T follicular helper cell (primary cell): ENCODE data around the gene NOSIP.
"Not testable (repeated sequence)": the region's sequence is repeated elsewhere in the genome, so short reads cannot be mapped to it uniquely, and the experiment has no call there.

ENCODE experiments used
- DNase-seq: peaks from one replicate; pipeline ENCODE4 v3.0.0-alpha.2; 2020; ENCODE audit warnings: low read depth
- total RNA-seq, 2 experiments: gene quantifications; one replicate each; lab custom pipeline; 2026; lab: John Stamatoyannopoulos, UW

The NOSIP gene, protein sequence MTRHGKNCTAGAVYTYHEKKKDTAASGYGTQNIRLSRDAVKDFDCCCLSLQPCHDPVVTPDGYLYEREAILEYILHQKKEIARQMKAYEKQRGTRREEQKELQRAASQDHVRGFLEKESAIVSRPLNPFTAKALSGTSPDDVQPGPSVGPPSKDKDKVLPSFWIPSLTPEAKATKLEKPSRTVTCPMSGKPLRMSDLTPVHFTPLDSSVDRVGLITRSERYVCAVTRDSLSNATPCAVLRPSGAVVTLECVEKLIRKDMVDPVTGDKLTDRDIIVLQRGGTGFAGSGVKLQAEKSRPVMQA
- total RNA-seq: 59.8 to 94.6 reads per million in 2 experiments

DNA sequence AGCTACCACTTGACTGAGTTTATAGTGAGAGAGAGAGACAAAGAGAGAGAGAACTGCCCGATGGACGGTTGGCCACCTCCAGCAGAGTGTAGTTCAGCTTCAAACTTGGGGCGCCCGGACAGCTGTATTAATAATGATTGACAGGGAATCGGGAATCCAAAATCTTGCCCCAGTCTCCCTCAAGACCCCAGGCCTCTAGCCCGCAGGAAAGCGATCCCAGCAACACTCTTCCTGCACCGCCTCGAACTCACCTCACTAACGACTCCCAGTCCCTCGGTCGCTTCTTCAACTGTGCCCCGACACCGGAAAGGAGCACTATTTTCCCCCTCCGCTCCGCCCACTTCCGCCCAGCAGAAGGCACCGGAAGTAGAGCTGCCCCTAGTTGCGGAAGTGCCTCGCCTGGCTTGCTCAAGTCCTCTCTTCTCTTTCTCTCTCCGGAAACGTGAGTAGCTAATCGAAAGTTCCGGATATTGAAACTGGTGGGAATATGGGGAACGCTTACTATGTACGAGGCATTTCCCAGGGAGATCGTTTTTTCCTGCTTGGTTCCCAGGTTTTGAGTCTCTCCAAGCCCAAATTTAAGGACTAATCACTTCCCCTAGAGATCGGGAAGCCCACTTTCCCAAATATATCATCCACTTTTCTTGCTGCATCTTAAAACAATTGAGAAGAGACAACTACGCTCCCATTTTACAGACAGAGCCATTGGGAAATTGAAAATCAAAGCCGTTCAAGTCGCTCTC lies at the start of gene NOSIP:
Gene NOSIP (minus strand): TSS at position 293 of the 743 bp plus-strand sequence. CDS start 19,865 bp downstream, outside the sequence.
- DNase-seq: peak; percentile 94

DNA sequence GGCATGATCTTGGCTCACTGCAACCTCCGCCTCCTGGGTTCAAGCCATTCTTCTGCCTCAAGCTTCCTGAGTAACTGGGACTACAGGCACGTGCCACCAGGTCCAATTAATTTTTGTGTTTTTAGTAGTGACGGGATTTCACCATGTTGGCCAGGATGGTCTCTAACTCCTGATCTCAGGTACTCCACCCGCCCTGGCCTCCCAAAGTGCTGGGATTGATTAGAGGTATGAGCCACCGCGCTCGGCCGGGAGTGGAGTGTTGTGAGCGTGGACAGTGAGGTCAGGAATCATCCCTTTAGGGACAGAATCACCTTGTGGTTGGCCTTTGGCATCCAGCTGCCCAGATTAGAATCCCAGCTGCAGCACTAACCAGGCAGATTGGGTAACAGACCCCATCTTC lies 49.3 kb upstream of the NOSIP start:
- DNase-seq: no peak

DNA sequence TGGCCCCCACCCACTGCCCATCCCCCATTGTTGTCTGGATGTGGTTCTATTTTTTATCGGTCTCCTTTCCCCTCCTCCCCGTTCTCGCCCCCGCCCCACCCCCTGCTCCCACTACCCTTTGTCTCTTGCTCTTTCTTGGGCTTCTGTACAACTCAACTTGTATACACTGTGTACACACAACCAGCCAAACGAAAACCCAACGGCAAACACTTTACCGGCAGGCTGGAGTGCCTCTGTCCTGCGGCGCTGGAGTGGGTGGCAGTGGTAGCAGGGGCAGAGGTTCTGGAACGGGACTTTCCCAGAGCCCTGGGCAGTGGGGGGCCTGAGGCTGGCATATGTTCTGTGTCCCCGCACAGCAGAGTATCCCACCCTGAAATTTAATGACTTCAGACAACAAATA lies 45.9 kb upstream of the NOSIP start:
- DNase-seq: no peak

- DNase-seq: no peak
Observed at GRCh38 chr19:49624967-49625910, 44.9 kb upstream of the NOSIP start.

DNA sequence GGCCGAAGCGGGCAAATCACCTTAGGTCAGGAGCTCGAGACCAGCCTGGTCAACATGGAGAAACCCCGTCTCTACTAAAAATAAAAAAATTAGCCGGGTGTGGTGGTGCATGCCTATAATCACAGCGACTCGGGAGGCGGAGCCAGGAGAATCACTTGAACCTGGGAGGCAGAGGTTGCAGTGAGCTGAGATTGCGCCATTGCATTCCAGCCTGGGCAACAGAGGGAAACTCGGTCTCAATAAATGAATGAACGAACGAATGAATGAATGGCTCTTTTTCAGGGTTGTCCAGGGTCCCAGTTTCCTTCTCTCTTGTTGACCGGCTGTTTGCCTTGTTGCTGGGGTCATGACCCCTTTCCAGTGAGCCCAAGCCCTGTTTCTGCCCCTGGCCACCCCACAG lies 37.5 kb upstream of the NOSIP start:
- DNase-seq: not testable (repeated sequence)

DNA sequence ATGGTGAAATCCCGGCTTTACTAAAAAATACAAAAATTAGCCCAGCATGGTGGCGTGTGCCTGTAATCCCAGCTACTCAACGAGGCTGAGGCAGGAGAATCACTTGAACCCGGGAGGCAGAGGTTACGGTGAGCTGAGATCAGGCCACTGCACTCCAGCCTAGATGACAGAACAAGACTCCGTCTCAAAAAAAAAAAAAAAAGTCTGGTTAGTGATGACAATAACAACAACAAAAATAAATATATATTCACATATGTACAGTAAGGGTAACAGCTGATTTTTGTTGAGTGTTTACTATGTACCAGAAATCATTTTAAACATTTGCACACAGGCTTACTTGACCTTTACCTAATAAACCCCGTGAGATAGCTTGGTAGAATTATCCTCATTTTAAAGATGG lies 36.6 kb upstream of the NOSIP start:
- no peak for DNase-seq

GRCh38 chr19:49616532-49616931 lies 36.2 kb upstream of the NOSIP start:
- no peak for DNase-seq

DNA sequence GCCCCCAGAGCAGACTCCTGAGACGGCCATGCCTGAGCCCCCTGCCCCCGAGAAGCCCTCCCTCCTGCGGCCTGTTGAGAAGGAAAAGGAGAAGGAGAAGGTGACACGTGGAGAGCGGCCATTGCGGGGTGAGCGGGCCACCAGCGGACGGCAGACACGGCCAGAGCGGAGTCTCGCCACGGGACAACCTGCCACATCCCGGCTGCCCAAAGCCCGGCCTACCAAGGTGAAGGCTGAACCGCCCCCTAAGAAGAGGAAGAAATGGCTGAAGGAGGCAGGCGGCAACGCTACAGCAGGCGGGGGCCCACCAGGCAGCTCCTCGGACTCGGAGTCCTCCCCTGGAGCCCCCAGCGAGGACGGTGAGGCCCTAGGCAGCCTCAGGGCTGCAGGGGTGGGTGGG lies 35.5 kb upstream of the NOSIP start:
- DNase-seq: no peak

- DNase-seq: no peak
Observed at GRCh38 chr19:49614096-49614833, 33.9 kb upstream of the NOSIP start.

GRCh38 chr19:49613374-49613773 lies 33.0 kb upstream of the NOSIP start:
- DNase-seq: no peak

DNA sequence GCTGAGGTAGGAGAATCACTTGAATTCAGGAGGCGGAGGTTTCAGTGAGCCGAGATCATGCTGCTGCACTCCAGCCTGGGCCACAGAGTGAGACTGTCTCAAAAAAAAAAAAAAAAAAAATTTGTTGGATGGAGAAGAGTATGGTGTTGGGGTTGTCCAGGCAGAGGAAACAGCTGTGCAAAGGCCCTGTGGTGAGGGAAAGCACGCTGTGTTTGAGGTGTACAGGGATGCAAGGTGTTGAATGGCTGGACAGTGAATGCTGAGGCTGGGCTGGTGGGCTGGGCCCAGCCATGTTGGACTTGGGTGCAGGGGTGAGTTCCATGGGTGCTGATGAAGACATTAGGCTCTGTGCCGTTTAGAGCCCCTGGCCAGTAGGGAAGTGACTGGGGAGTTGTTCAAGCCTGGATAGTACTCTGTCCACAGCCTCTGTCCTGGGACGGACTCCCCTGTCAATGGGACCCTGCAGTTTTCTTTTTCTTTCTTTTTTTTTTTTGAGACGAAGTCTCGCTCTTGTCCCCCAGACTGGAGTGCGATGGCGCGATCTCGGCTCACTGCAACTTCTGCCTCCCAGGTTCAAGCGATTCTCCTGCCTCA lies 29.2 kb upstream of the NOSIP start:
- DNase-seq: no peak

GRCh38 chr19:49605605-49606004 lies 25.2 kb upstream of the NOSIP start:
- DNase-seq: no peak

DNA sequence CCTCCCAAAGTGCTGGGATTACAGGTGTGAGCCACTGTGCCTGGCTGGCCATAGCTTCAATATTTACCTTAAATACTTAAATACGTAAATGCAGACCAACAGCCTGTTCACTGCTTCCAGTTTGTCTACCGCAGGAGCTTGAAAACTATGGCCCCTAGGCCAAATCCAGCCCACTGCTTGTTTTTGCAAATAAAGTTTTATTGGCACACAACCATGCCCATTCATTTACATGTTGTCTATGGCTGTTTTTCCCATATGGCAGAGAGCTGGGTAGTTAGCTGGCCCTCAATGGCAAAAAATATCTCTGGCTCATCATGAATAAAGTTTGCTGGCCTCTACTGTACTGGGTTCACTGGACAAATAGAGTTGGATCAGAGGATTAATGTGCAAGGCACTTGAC lies 22.4 kb upstream of the NOSIP start:
- no peak for DNase-seq

- no peak for DNase-seq
Observed at GRCh38 chr19:49601482-49602038, 21.2 kb upstream of the NOSIP start.

DNA sequence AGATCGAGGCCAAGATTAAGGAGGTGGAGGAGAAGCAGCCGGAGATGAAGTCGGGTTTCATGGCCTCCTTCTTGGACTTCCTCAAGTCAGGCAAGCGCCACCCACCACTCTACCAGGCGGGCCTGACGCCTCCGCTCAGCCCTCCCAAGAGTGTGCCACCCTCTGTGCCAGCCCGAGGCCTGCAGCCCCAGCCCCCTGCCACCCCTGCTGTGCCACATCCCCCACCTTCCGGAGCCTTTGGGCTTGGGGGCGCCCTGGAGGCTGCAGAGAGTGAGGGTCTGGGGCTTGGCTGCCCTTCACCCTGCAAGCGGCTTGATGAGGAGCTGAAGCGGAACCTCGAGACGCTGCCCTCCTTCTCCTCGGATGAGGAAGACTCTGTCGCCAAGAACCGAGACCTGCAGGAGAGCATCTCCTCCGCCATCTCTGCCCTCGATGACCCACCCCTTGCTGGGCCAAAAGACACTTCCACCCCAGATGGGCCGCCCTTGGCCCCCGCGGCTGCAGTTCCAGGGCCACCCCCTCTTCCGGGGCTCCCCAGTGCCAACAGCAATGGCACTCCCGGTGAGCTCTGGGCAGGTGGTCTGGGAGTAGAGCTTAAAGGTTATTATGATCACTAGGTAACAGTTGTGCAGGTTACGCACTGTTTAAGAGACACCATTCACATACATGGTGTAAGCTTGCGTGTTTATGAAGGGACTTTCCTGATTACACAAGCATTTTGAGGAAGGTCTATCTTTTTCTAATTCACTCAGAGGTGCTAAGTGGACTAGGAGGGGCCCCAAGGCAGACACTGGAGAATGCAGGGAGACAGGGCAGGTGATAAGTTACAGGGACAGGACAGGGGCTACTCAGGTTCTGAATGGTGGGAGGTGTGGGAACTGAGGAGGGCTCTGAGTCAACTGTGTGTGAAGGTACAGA lies 19.3 kb upstream of the NOSIP start:
- DNase-seq: no peak

GRCh38 chr19:49597703-49597974 lies 17.3 kb upstream of the NOSIP start:
- no peak for DNase-seq

- no peak for DNase-seq
Observed at GRCh38 chr19:49596954-49597702, 16.8 kb upstream of the NOSIP start.

DNA sequence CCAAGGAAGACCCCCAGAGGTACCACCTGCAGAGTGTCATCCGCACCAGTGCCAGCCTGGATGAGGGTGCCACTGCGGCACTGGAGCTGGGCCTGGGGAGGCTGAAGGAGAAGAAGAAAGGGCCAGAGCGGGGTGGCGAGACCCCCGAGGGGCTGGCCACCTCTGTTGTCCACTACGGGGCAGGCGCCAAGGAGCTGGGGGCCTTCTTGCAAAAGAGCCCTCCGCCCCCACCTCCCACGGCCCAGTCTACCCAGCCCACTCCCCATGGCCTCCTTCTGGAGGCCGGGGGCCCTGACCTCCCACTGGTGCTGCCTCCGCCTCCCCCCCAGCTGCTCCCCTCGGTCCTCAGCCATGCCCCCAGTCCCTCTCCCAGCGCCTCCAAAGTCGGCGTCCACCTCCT lies 16.1 kb upstream of the NOSIP start:
- DNase-seq: no peak

- no peak for DNase-seq
Observed at GRCh38 chr19:49595819-49596404, 15.6 kb upstream of the NOSIP start.
